NB4 (cell line): ENCODE measurements around the gene IGFL3.

Experiments
- CTCF ChIP-seq: IDR thresholded peaks from one replicate; pipeline ENCODE4 v1.5.1; 2012; ENCODE audit warnings: low read depth, low read length
- MAX ChIP-seq: IDR thresholded peaks from 2 replicates; pipeline ENCODE4 v1.6.1; 2011; ENCODE audit warnings: low read depth, low read length

DNA sequence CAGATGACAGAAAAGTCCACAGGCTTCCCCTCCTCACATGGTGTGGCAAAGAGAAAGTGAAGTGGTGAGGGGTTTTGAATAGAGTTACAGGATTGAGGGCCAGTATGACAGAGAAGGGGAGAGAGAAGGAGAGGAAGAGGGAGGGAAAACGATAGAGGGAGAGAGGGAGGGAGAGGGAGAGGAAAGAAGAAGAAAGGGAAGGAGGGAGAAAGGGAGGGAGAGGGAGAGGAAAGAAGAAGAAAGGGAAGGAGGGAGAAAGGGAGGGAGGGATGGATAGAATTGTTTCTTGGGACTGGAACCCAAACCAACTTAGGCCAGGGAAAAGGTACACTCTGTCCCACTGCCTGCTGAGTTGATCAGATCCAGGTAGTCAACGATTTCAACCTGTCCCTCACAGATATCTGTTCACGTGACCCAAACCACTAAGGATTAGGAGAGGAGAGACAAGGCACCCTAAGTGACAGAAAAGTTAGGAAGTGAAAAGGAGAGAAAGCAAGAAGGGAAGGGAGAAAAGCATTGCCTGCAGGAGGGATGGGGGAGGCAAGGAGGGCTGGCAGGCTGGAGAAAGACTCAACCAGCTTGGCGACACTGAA, 8.1 kb upstream of the IGFL3 start:
- TF ChIP-seq CTCF (no peak), MAX (no peak)
